H1 (cell line): Measurements from ENCODE around the gene ENKD1. TPM values are rescaled to one million over a fixed set of nuclear protein-coding genes. Genes with fewer than 3 reads are reported as not detected.

ENCODE experiments used
- BCL11A ChIP-seq, 2 experiments: IDR thresholded peaks; one replicate each; pipeline ENCODE4 v1.6.1; 2011; ENCODE audit warnings: low read depth in 2 of 2, low read length in 2 of 2, mild to moderate bottlenecking in 2 of 2
- BRCA1 ChIP-seq: IDR thresholded peaks from 2 replicates; pipeline ENCODE4 v1.6.1; 2012; ENCODE audit warnings: low read depth, low read length, improper control_type of control experiment
- CHD7 ChIP-seq: fragments of 300-600 bp; sonication (generic); IDR thresholded peaks from 2 replicates; pipeline ENCODE4 v1.7.1; 2012; ENCODE audit warnings: low read length, moderate library complexity, mild to moderate bottlenecking, inconsistent platforms; ENCODE audit not compliant: insufficient replicate concordance
- GTF2F1 ChIP-seq: IDR thresholded peaks from 2 replicates; pipeline ENCODE4 v1.6.1; 2012; ENCODE audit warnings: low read depth, low read length, improper control_type of control experiment, borderline replicate concordance
- JUND ChIP-seq: IDR thresholded peaks from 2 replicates; pipeline ENCODE4 v1.6.1; 2011; ENCODE audit warnings: mild to moderate bottlenecking, improper control_type of control experiment, low read length
- NRF1 ChIP-seq: IDR thresholded peaks from 2 replicates; pipeline ENCODE4 v1.6.1; 2011; ENCODE audit warnings: mild to moderate bottlenecking, low read depth, low read length, improper control_type of control experiment
- SP2 ChIP-seq: IDR thresholded peaks from 2 replicates; pipeline ENCODE4 v1.6.1; 2012; ENCODE audit warnings: mild to moderate bottlenecking, low read length, inconsistent platforms
- TAF7 ChIP-seq: optimal IDR thresholded peaks from 2 replicates; pipeline ENCODE3; 2011; ENCODE audit warnings: low read depth, mild to moderate bottlenecking, inconsistent platforms, low read length, moderate library complexity, borderline replicate concordance
- polyA plus RNA-seq, 7 experiments: library from polyadenylated mRNA; depleted of rRNA in 3 of 7; stranded (reverse) in 5 of 7; unstranded in 2 of 7; fragments of >200 nt in 5 of 7; fragments of 200-250 nt in 2 of 7; gene quantifications; 1 replicate in 5 of 7; 2 replicates in 1 of 7; 4 replicates in 1 of 7; pipeline versions ENCODE4 v1.2.1 to v1.2.3, GENCODE V29; 2011 to 2013; ENCODE audit warnings: missing spikeins in 2 of 7, mixed read lengths in 2 of 7
- total RNA-seq: library from RNA; stranded (reverse); fragmentation: NEBNext Ultra II Directional; extraction: Animal tissue kit (Norgen Biotek cat#: 25700); gene quantifications from 2 replicates; pipeline ENCODE4 v1.2.1, GENCODE V29; 2021

Gene ENKD1
- total and polyA plus RNA-seq, 2 of the 8 experiments (the other 6 are each of a cell fraction or from before 2014, with no cell fraction given): 12.9 to 16.1 TPM

DNA sequence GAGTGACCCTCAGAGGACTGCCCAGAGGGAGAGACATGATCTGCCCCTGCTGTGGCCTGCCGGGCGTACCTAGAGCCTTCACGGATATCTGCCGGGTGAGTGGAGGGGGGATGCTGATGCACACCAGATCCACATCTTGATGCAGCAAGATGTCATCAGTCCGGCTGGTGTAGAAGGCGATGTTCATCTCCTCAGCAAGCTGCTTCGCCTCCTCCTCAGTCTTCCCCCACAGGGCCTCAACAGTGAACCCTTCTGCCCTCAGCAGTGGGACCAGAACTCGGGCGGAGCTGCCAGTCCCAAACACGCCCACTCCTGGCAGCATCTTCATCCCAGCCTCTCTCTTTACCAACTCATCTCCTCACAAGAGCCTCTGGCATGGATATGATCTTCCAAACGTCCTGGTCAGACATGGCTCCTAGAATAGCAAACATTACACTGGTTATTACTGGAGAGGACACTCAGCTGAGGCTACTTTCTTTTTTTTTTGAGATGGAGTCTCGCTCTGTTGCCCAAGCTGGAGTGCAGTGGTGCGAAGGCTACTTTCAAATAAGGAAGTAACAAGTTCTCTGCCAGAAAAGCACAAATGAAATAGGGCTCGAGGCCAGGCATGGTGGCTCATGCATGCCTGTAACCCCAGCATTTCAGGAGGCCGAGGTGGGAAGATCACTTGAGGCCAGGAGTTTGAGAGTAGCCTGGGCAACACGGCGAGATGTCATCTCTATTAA, 19.0 kb upstream of the ENKD1 start (continued):
- TF ChIP-seq CHD7 (no peak), BRCA1 (no peak), SP2 (no peak), JUND (no peak), NRF1 (no peak), BCL11A (IDR thresholded peaks at IDR 0.05; ENCODE audit: low read depth in 2 of 2, low read length in 2 of 2) (no peak), GTF2F1 (no peak), TAF7 (no peak)
